Measurements from ENCODE around the gene WDR64. TPM values are rescaled to one million over a fixed set of nuclear protein-coding genes. Genes with fewer than 3 reads are reported as not detected.

The WDR64 gene
- total and polyA plus RNA-seq, 7 donors = 0.09 TPM; not detected in 6

DNA sequence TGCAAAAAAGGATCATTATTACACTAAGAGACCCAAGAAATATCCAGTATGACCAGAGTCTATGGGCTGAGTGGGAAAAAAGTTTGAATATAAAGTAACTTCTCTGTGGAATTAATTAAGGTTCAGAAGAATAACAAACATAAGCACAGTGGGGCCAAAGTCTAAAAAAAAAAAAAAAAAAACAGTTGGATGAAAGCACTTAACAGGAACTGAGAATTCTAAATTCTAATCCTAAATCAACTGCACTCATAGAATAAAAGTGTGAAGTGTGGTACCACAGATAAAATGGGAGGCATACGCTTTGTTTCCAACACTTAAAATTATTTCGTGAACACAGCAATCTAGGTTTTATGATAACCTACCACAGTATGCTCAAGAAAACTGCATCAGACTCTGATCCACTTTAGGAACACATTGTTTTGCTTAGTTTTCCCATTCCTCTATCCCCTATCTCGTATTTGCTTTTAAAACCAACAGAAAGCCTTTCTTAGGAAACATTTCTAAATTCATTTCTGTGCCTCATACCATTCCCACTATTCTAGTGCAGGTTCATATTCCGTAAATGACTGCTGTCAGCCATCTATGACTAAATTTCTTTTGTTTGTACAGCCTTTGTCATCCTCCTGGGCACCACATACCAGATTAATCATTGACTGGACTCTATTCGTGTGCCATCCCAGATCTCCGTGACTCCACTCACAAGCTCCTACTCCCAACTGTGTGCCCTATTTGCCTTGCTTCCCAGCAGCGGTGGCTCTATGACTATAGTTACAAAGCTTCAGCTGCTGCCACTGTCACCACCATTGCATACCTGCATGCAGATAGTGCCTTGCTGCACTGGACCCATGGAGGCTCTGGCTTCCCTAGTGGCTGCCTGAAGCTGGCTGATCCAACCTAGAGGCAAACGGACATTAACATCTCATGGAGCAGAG, 36.8 kb upstream of the WDR64 start:
- H3K9me3 ChIP-seq = no peaks in the 10 kb centered on the region
- no peak overlapping the region for H3K27ac ChIP-seq
- TF ChIP-seq POLR2A (IDR thresholded peaks at IDR 0.05) = no peak
- TF ChIP-seq EP300 (IDR thresholded peaks at IDR 0.05) = no peak
- TF ChIP-seq POLR2AphosphoS5 (IDR thresholded peaks at IDR 0.05) = no peak
- TF ChIP-seq, protein P1, sequence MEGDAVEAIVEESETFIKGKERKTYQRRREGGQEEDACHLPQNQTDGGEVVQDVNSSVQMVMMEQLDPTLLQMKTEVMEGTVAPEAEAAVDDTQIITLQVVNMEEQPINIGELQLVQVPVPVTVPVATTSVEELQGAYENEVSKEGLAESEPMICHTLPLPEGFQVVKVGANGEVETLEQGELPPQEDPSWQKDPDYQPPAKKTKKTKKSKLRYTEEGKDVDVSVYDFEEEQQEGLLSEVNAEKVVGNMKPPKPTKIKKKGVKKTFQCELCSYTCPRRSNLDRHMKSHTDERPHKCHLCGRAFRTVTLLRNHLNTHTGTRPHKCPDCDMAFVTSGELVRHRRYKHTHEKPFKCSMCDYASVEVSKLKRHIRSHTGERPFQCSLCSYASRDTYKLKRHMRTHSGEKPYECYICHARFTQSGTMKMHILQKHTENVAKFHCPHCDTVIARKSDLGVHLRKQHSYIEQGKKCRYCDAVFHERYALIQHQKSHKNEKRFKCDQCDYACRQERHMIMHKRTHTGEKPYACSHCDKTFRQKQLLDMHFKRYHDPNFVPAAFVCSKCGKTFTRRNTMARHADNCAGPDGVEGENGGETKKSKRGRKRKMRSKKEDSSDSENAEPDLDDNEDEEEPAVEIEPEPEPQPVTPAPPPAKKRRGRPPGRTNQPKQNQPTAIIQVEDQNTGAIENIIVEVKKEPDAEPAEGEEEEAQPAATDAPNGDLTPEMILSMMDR (IDR thresholded peaks at IDR 0.05) = no peak
- 24 to 74% methylated on average over 8 of the region's 8 CpGs for WGBS, 2 donors
- no peak overlapping the region for H3K4me3 ChIP-seq
- no peaks in the 10 kb centered on the region for H3K36me3 ChIP-seq
- DNase-seq = no peak
- H3K4me1 ChIP-seq = peaks cover 0 to 5% (median 0%) of the 10 kb centered on the region in 4 donors
- H3K27me3 ChIP-seq = no peaks in the 10 kb centered on the region
- intact Hi-C loops (cut with DNase I) = no loop called here

DNA sequence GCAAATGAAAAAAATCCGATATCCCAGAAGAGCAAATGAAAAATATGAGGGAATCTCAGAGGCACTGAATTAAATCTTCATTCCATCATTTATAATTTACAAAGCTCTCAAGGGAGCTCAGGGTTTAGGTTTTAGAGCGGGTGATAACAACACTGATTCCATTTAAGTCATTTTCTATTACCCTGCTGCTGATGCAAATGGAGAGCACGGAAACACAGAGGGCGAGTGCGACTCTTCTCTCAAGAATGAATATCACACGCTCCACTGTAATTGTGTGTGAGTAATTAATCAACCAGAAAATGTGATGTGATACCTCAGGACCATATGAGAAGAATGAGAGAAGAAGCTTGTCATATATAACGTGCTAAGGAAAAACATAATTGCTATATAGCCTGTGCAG, 34.7 kb upstream of the WDR64 start:
- H3K27ac ChIP-seq = no peak overlapping the region
- intact Hi-C loops (cut with DNase I) = no loop called here
- H3K27me3 ChIP-seq = no peaks in the 10 kb centered on the region
- no peaks in the 10 kb centered on the region for H3K36me3 ChIP-seq
- WGBS, 2 donors = 96% methylated on average over 7 of the region's 7 CpGs
- no peak overlapping the region for H3K4me3 ChIP-seq
- no peak for DNase-seq
- H3K9me3 ChIP-seq = no peaks in the 10 kb centered on the region
- TF ChIP-seq, protein P1 (IDR thresholded peaks at IDR 0.05) = no peak
- TF ChIP-seq EP300 (IDR thresholded peaks at IDR 0.05) (no peak), POLR2A (IDR thresholded peaks at IDR 0.05) (no peak), POLR2AphosphoS5 (IDR thresholded peaks at IDR 0.05) (no peak)
- H3K4me1 ChIP-seq = no peaks in the 10 kb centered on the region

DNA sequence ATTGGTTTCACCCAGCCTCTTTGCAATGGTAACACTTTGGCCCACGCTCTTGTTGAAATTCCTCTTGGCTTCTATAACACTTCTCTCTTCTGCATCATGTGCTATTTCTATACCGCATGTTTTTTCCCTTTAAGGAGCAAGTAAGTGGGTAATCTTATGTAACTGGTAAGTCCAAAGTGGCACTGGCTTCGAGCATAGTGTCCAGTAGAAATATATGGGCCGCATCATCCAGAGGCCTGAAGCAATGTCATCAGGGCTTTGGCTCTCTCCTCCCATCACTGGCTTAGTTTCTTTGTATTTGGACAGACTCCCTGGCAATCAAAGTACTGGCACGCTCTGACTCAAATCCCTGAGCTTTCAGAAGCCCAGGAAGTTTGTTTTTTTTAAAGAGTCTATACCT, 29.4 kb upstream of the WDR64 start:
- no peak for DNase-seq

DNA sequence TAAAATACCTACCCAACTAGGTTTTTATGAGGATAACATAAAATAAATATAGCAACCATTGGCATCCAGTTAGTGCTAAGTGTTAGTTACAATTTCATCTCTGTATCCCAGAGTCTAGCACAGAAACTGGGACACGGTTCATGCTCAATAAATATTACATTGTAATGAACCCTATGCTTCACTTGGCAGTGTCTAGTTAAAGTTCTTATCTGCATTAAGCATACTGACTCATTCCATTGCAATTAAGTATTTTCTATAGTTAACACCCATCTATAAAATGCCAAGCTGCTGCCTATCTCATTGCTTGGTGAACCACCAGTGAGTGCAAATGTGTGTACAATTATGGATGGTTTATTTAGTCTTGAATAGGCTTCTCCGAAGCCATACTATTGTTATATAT, 27.1 kb upstream of the WDR64 start:
- H3K4me3 ChIP-seq = no peak overlapping the region
- no peaks in the 10 kb centered on the region for H3K9me3 ChIP-seq
- H3K27ac ChIP-seq = no peak overlapping the region
- TF ChIP-seq POLR2AphosphoS5 (IDR thresholded peaks at IDR 0.05) (no peak), EP300 (IDR thresholded peaks at IDR 0.05) (no peak), POLR2A (IDR thresholded peaks at IDR 0.05) (no peak)
- TF ChIP-seq, protein P1 (IDR thresholded peaks at IDR 0.05) = no peak
- no peak for DNase-seq
- WGBS, 2 donors = 25 to 64% methylated on average over 2 of the region's 2 CpGs
- H3K4me1 ChIP-seq = no peaks in the 10 kb centered on the region
- H3K36me3 ChIP-seq = no peaks in the 10 kb centered on the region
- intact Hi-C loops (cut with DNase I) = no loop called here
- H3K27me3 ChIP-seq = no peaks in the 10 kb centered on the region

More for the DNA sequence above, 29.4 kb upstream of the WDR64 start:
- no peak for TF ChIP-seq POLR2A (IDR thresholded peaks at IDR 0.05)
- TF ChIP-seq POLR2AphosphoS5 (IDR thresholded peaks at IDR 0.05) = no peak
- TF ChIP-seq, protein P1 (IDR thresholded peaks at IDR 0.05) = no peak
- TF ChIP-seq EP300 (IDR thresholded peaks at IDR 0.05) = no peak
- Histone ChIP-seq H3K4me1 (no peaks in the 10 kb centered on the region), H3K9me3 (no peaks in the 10 kb centered on the region), H3K36me3 (no peaks in the 10 kb centered on the region), H3K27ac (no peak overlapping the region), H3K4me3 (no peak overlapping the region), H3K27me3 (no peaks in the 10 kb centered on the region)
- intact Hi-C loops (cut with DNase I) = no loop called here
- 91 to 97% methylated on average over 5 of the region's 5 CpGs for WGBS, 2 donors

Measured in sigmoid colon (tissue), 7 donors.